ENCODE results near the gene EPHA6. TPM values are rescaled to one million over a fixed set of nuclear protein-coding genes. Genes with fewer than 3 reads are reported as not detected.

EPHA6 gene
- total and polyA plus RNA-seq, 7 donors, result 0.04 TPM; not detected in 6

GRCh38 chr3:97721446-97721845 is 907.1 kb downstream of the EPHA6 start:
- DNase-seq (no peak), ATAC-seq (no peak)
- Histone ChIP-seq H3K9me3 (no peaks in the 10 kb centered on the region), H3K27me3 (ENCODE audit: insufficient read depth in 3 of 3, low read length in 2 of 3) (no peaks in the 10 kb centered on the region), H3K36me3 (ENCODE audit: insufficient read depth in 1 of 2, low read depth in 1 of 2) (no peaks in the 10 kb centered on the region), H3K4me1 (peaks cover 8% of the 10 kb centered on the region), H3K27ac (no peak overlapping the region), H3K4me3 (no peak overlapping the region)
- TF ChIP-seq CTCF (IDR thresholded peaks at IDR 0.05), result no peak
- intact Hi-C loops (cut with DNase I), result loop anchor here in 1 of 2 donors (10.0 kb wide), 1 partner anchor 857 kb away; no protein-coding TSS in a partner anchor
- 64 to 71% (median 68%) methylated on average over 2 of the region's 2 CpGs for WGBS, 3 donors

- intact Hi-C loops (cut with DNase I), result no loop called here
- 8 to 10% (median 10%) methylated on average over 3 of the region's 3 CpGs for WGBS, 3 donors
- no peak overlapping the region for H3K4me3 ChIP-seq
- H3K9me3 ChIP-seq, result no peaks in the 10 kb centered on the region
- H3K27me3 ChIP-seq (ENCODE audit: insufficient read depth in 3 of 3, low read length in 2 of 3), result no peaks in the 10 kb centered on the region
- H3K27ac ChIP-seq, result no peak overlapping the region
- H3K4me1 ChIP-seq, result no peaks in the 10 kb centered on the region
- no peak for DNase-seq
- no peaks in the 10 kb centered on the region for H3K36me3 ChIP-seq (ENCODE audit: insufficient read depth in 1 of 2, low read depth in 1 of 2)
- TF ChIP-seq CTCF (IDR thresholded peaks at IDR 0.05), result no peak
- no peak for ATAC-seq
These were observed 922.5 kb downstream of the EPHA6 start for GRCh38 chr3:97736928-97737327.

GRCh38 chr3:97738761-97739160 is 924.4 kb downstream of the EPHA6 start:
- Histone ChIP-seq H3K36me3 (ENCODE audit: insufficient read depth in 1 of 2, low read depth in 1 of 2) (no peaks in the 10 kb centered on the region), H3K4me1 (no peaks in the 10 kb centered on the region), H3K27me3 (ENCODE audit: insufficient read depth in 3 of 3, low read length in 2 of 3) (no peaks in the 10 kb centered on the region), H3K27ac (no peak overlapping the region), H3K9me3 (no peaks in the 10 kb centered on the region), H3K4me3 (no peak overlapping the region)
- intact Hi-C loops (cut with DNase I), result no loop called here
- no peak for ATAC-seq
- 32 to 48% (median 41%) methylated on average over 1 of the region's 1 CpG for WGBS, 3 donors
- TF ChIP-seq CTCF (IDR thresholded peaks at IDR 0.05), result no peak
- DNase-seq, result no peak

GRCh38 chr3:97742036-97742435 is 927.6 kb downstream of the EPHA6 start:
- Histone ChIP-seq H3K4me1 (no peaks in the 10 kb centered on the region), H3K9me3 (no peaks in the 10 kb centered on the region), H3K27ac (no peak overlapping the region), H3K4me3 (no peak overlapping the region), H3K36me3 (ENCODE audit: insufficient read depth in 1 of 2, low read depth in 1 of 2) (no peaks in the 10 kb centered on the region), H3K27me3 (ENCODE audit: insufficient read depth in 3 of 3, low read length in 2 of 3) (no peaks in the 10 kb centered on the region)
- WGBS, 3 donors, result 70 to 78% (median 74%) methylated on average over 3 of the region's 3 CpGs
- ATAC-seq, result no peak
- no peak for TF ChIP-seq CTCF (IDR thresholded peaks at IDR 0.05)
- intact Hi-C loops (cut with DNase I), result no loop called here
- no peak for DNase-seq

GRCh38 chr3:97744289-97744688 is 929.9 kb downstream of the EPHA6 start:
- no peak for ATAC-seq
- 25 to 31% (median 29%) methylated on average over 3 of the region's 3 CpGs for WGBS, 3 donors
- no peak for DNase-seq
- Histone ChIP-seq H3K36me3 (ENCODE audit: insufficient read depth in 1 of 2, low read depth in 1 of 2) (no peaks in the 10 kb centered on the region), H3K9me3 (no peaks in the 10 kb centered on the region), H3K4me3 (no peak overlapping the region), H3K27me3 (ENCODE audit: insufficient read depth in 3 of 3, low read length in 2 of 3) (no peaks in the 10 kb centered on the region), H3K4me1 (no peaks in the 10 kb centered on the region), H3K27ac (no peak overlapping the region)
- intact Hi-C loops (cut with DNase I), result no loop called here
- TF ChIP-seq CTCF (IDR thresholded peaks at IDR 0.05), result no peak
